Skeletal muscle cell (primary cell): ENCODE results near the gene CHRNA4.

Experiments
- DNase-seq: peaks from one replicate; pipeline ENCODE4 v3.0.0-alpha.2; 2010; ENCODE audit warnings: low read depth
- H3K4me3 ChIP-seq: 2 replicates; pipeline ENCODE4 v1.5.1; 2011; ENCODE audit warnings: low read depth, mild to moderate bottlenecking, control low read depth, low read length, moderate library complexity

The CHRNA4 gene

DNA sequence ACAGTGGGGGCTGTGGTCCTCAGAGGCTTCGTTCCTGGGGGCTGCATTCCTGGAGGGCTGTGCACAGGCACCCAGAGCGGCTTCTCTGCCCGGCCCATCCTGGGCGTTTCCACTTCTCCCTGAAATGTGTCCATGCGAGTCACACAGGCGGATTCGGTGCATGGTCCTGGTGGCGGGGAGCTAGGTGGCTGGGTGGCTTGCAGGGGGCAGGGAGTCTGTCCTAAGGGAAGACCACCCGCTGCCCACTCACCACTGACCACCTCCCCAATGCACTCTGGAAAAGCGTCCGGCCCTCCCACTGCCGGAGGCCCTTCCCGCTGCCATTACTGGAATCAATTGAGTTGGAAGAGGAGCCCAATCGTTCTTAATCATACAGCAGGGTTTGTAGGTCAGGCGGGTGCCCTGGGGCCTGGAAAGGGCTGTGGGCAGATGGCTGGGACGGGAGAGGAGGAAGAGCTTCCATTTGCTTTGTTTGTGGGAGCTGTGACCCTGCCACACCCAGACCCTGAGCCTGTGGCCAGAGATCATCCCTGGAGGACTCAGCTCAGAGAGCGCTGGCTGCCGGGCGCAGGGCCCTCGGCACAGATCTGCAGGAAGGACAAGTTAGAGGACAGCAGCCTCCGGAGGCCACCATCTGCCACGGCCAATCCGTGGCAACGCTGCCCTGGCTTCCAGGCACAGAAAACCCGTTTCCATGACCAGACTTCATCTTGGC lies 6.4 kb downstream of the CHRNA4 start:
- DNase-seq, result no peak
- no peak overlapping the region for H3K4me3 ChIP-seq

- no peak overlapping the region for H3K4me3 ChIP-seq
- no peak for DNase-seq
These were observed 8.3 kb downstream of the CHRNA4 start for GRCh38 chr20:63352811-63353221.

GRCh38 chr20:63351811-63352591 lies 9.1 kb downstream of the CHRNA4 start:
- H3K4me3 ChIP-seq, result no peak overlapping the region

GRCh38 chr20:63351326-63351700 lies 9.8 kb downstream of the CHRNA4 start:
- no peak overlapping the region for H3K4me3 ChIP-seq
- no peak for DNase-seq

More at GRCh38 chr20:63351811-63352591, 9.1 kb downstream of the CHRNA4 start:
- DNase-seq, result no peak

GRCh38 chr20:63350597-63351325 lies 10.4 kb downstream of the CHRNA4 start:
- H3K4me3 ChIP-seq, result no peak overlapping the region
- no peak for DNase-seq

GRCh38 chr20:63350196-63350595 lies 11.0 kb downstream of the CHRNA4 start:
- H3K4me3 ChIP-seq, result no peak overlapping the region
- DNase-seq, result no peak

DNA sequence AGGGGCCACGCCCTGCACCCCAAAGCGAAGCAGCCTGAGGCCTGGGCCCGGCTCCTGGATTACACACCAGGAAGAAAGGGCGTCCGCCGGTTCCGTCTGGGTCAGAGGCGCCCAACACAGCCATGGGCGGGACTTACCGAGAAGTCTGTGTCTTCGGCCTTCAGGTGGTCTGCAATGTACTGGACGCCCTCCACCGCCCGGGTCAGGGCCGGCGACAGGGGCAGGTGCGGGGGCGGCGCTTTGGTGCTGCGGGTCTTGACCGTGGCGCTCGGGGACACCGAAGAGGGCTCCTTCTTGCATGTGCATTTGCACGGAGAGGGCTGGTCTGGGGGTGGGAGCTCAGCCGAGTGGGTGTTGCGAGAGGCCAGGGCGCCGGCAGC lies 11.6 kb downstream of the CHRNA4 start:
- DNase-seq, result no peak
- H3K4me3 ChIP-seq, result no peak overlapping the region

GRCh38 chr20:63348828-63349515 lies 12.2 kb downstream of the CHRNA4 start:
- H3K4me3 ChIP-seq, result no peak overlapping the region

GRCh38 chr20:63347950-63348827 lies 13.0 kb downstream of the CHRNA4 start:
- H3K4me3 ChIP-seq, result no peak overlapping the region
- DNase-seq, result no peak

More at GRCh38 chr20:63348828-63349515, 12.2 kb downstream of the CHRNA4 start:
- DNase-seq, result no peak

DNA sequence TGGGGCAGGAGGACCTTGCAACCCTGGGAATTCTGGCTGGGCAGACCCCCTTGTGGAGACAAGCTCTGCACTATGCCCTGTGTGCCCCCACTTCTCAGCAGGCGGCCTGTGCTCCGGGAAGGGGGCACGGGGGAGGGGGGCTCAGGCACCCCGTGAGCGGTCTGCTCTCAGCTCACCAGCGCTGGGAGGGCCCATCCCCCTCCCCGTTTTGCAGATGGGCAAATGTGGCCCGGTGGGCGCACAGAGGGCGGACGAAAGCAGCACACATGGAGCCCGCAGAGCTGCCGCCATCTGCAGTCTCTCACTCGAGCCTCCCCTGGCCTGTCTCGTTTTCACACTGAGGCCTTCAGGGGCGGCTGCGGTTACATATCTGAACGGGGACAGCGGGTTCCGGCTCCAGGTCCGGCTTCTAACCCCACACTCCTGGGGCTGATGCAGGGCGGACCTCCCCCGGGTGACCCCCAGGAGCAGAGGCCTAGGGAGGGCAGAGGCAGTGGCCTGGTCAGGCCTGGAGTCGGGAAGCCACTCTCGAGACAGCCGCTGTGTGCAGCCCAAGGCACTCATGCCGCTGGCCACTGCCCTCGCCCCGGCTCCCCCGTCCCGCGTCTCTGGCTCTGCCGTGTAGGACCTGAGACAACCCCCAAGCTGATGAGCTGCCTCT lies 13.9 kb downstream of the CHRNA4 start:
- DNase-seq, result no peak
- no peak overlapping the region for H3K4me3 ChIP-seq

- DNase-seq, result no peak
These were observed 14.7 kb downstream of the CHRNA4 start for GRCh38 chr20:63346131-63347080.

GRCh38 chr20:63345328-63346100 lies 15.6 kb downstream of the CHRNA4 start:
- H3K4me3 ChIP-seq, result no peak overlapping the region
- DNase-seq, result no peak

More at GRCh38 chr20:63346131-63347080, 14.7 kb downstream of the CHRNA4 start:
- no peak overlapping the region for H3K4me3 ChIP-seq

GRCh38 chr20:63344616-63345327 lies 16.4 kb downstream of the CHRNA4 start:
- no peak overlapping the region for H3K4me3 ChIP-seq
- DNase-seq, result no peak

DNA sequence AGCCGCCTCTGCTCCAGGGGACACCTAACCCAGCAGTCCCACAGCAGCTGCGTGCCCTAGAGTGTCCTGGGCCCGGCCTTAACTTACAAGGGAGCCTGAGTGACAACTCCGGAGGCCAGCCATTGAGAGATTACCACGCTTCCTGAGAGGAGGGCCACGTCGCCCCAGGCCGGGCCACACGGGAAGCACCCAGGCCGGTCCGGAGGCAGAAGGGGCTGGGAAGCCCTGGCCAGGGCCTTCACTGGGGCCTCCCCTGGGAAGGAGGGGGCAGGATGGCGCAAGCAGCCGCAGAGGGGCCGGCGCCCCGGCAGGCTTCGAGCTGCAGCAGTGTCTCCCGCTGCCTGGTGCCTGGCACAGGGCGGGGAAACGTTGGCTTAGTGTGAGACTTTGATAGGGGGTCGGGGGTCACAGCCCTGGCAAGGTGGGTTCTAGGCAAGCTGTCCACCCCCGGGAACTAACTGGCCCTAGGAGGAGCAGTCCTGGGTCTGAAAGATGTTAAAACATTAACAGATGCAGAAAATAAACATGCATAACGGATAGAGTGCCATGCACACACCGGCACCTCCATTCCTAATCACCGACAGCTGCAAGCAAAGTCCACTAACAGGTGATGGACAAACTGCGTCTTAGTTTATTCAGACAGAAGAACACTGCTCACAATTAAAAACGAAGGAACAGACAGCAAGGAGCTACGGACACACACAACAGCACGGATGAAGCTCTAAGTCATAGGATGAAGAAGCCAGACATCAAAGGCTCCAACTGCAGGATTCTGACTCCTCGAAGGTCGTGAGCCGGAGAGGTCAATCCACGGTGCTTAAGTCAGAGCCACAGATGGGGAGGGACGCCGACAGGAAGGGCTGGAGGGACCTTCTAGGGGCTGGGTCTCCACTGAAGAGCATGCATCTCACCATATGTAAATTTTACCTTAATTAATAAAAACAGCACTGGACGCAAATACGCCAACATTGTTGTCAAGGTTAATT lies 17.4 kb downstream of the CHRNA4 start:
- no peak for DNase-seq
- no peak overlapping the region for H3K4me3 ChIP-seq
